CD4-positive, alpha-beta T cell treated with Interleukin-2 at 100 ng/mL for 4 hours (primary cell): ENCODE measurements around the gene GOLGA1.
"Not testable (repeated sequence)": the region's sequence is repeated elsewhere in the genome, so short reads cannot be mapped to it uniquely, and the experiment has no call there.

Experiments used
- DNase-seq: peaks from one replicate; pipeline ENCODE4 v3.0.0-alpha.2; 2020; ENCODE audit warnings: low spot score

Gene GOLGA1

DNA sequence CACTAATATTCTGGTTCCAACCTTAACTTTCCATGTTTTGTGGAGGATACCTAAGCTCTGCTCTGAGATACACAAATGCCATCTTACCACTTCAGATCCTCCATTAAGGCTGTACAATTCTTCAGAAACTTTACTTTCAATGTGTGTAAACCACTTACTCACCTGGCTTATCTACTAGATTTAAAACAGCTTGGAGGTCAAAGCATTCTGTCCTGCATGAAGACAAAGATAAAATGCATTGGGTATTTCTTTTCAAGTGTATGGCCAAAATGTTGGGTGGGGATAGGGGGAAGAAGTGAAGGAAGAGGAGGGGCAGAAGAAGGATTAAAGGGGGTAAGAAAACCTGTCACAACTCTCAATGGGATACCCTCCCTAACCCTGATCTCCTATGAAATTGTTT is 939 bp downstream of the GOLGA1 start:
- DNase-seq: no peak

DNA sequence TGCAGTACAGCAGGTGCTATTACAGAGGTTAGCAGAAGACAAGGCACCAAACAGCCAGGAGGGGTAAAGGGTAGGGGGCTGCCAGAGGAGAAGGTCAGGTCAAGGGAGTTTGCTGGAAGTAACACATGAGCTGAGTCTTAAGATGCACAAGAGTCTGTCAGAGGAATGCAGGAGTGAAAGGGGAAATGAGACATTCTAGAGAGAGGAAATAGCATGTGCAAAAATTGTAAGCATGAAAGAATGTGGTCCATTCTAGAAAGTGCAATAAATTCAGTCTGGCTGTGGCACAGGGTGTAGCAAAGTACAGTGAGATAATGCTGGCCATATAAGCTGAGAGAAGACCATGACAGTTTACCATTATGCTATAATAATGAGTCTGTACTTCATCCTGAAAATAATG is 6.6 kb downstream of the GOLGA1 start:
- DNase-seq: no peak

DNA sequence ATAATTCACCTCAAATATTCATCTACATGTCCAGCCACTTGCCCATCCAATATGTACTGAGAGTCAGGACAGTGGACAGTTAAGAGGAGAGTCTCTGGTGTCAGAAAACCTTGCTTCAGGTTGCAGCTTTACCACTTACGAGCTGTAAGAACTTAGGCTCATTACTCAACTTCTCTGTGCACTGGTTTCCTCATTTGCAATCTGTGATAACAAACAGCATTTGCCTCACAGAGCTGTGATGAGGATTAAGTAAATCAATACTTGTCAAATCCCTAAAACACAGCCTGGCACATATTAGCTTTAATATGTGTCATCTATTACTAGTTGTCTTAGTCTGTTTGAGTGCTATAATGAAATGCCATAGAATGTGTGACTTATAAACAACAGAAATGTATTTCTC is 8.6 kb downstream of the GOLGA1 start:
- no peak for DNase-seq

DNA sequence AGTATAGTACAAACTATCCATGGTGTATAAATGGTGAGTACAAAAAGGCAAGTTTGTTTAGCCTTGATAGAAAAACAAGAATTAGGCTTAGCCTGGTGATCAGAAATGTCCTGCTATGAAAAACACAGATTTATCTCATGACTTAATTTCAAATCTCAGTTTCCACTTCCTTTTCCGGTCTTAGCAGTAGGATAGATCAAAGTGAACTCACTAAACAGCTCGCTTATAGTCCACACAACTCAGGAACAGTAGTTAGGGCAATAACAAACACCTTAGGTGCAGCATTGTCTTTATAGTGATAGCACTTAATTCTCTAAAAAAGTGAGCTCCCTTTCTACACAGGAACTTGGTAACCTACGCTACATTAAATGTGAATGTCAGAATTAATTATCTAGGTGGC is 11.4 kb downstream of the GOLGA1 start:
- no peak for DNase-seq

DNA sequence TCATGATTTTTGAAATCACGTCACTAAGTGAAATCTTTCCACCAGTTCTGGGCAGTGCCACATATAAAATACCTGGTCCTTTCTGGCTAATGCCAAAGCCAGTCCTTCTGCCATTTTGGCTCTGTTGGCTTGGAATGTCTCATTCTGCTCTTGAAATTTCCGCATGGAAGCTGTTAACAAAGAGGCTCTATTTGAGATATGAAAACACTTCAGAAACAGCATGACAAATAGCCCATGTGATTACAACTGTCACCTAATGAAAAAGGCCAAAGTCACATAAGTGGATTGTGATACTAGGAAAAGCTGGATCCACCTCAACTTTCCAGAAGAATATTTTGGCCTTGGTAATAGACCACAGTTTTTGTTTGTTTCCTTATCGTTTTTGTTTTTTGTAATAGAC is 12.8 kb downstream of the GOLGA1 start:
- no peak for DNase-seq

DNA sequence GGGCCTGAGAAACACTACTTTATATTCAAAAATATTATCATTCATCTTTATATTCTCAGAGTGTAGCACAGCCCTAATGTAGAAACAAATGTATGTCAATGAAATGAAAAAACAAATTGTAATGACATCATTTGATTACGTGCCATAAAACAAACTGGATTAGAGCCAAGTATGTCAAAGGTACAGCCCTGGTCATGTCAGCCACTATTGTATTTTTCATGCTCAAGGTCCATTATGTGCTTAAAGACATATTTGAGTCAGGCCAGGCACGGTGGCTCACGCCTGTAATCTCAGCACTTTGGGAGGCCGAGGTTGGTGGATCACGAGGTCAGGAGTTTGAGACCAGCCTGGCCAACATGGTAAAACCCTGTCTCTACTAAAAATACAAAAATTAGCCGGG is 20.5 kb downstream of the GOLGA1 start:
- not testable (repeated sequence) for DNase-seq

DNA sequence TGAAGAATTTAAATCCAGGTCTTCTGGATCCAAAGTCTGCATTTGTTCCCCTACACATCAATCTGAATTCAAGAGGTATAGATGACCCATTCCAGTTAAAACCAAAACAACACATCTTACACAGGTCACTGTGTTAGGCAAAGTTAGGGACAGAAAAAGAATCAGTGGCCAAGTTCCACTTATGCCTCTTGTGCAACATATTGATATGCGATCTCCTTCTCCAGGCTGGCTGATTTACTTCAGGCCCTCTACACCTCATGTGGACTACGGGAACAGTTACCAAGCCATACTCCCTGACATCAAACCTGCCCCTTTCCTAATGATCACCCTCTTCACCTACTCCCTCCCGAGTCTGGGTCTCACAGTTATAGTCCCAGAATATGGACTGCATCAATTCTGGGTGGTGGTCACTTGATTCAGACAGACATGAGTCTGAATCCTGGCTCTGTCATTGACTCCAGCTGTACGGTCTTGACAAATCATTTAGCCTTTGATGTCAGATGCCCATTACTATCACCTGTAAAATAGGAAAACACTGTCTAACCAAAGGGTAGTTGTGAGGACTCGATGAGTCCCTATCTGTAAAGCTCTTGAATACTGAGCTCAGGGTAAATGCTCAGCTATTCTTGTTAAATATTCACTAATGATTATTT is 26.0 kb downstream of the GOLGA1 start:
- DNase-seq: no peak

DNA sequence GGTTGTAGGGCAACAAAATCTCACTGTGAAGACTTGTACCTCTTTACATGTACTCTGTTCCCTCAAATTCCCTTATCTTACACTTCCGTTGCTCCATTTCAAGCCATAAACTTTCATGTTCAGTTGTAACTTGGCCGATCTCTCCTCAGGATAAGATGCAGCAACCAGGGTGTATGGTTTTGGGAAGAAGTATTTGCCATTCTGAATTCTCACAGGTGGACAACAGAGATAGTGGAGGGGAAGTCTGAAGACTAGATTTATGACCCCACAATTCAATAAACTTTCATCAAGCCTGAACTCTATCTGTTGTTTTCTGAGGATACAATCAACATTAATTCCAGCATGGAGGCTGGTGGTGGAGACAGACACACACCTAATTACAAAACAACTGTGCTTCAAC is 27.5 kb downstream of the GOLGA1 start:
- no peak for DNase-seq

DNA sequence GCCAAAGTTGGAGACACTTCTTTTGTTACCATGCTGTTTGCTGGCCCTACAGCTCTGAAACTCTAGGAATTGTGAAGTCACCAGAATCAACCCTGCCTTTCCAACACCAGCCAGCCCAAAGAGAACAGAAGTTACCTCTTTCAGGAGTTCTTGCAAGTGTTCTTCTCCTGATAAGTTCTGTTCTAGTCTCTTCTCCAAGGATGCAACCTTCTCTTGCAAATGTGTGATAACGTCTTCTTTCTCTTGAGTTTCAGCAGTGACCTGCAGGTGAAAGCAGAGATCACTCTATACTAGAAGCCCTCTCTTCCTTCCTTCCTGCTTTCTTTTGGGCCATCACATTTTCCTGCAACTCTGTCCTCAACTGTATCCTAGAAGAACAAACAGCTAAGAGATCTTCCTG is 29.1 kb downstream of the GOLGA1 start:
- DNase-seq: no peak

DNA sequence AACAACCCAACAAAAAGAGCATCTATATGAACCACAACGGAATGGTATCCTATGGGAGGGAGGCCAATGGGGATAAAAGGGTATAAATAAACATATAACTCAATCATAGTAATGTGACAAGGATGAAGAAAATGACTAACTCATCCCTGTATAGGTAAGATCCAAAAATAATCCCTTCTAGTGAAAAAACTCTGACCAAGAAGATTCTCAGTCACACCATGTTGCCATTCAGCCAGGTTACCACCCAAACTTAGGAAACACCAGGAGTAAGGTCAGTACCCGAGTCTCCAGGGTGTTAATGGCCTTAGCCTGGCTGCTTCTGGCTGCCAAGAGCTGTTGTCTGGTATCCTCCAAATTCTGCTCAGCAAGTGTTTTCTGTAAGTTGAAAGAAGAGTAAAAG is 32.8 kb downstream of the GOLGA1 start:
- no peak for DNase-seq

DNA sequence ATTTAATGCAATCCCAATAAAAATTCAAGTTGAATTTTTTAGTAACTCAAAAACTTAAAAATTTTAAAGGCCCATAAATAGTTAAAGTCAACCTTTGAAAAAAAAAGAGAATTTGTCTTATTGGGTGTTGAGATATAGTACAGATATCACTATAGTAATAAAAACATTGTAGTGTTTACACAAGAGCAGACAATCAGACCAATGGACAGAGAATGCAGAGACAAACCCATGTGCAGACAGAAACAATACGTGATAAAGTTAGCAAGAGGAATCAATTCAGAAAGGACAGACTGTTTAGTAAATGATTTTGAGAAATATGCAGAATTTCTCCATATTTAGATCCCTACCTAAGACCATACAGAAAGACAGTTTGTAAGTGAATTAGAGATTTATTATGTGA is 33.9 kb downstream of the GOLGA1 start:
- DNase-seq: no peak

DNA sequence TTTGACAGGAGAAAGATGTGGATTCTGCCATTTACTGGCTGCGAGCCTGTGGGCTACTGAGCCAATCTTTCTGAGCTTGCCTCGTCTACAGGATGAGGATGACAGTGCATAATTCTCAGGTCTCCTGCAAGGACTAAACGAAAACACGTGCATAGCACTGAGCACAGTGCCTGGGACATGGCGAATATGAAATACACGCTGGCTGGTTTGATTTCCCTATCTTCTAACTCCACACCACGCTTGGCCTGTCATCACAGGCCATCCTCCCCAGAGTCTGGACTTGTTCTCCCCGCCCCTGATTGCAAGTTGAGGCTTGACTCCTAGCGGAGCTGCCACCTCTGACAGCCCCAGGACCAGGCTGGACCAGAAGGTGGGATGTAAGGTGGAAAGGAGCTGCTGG is 41.0 kb downstream of the GOLGA1 start:
- no peak for DNase-seq

DNA sequence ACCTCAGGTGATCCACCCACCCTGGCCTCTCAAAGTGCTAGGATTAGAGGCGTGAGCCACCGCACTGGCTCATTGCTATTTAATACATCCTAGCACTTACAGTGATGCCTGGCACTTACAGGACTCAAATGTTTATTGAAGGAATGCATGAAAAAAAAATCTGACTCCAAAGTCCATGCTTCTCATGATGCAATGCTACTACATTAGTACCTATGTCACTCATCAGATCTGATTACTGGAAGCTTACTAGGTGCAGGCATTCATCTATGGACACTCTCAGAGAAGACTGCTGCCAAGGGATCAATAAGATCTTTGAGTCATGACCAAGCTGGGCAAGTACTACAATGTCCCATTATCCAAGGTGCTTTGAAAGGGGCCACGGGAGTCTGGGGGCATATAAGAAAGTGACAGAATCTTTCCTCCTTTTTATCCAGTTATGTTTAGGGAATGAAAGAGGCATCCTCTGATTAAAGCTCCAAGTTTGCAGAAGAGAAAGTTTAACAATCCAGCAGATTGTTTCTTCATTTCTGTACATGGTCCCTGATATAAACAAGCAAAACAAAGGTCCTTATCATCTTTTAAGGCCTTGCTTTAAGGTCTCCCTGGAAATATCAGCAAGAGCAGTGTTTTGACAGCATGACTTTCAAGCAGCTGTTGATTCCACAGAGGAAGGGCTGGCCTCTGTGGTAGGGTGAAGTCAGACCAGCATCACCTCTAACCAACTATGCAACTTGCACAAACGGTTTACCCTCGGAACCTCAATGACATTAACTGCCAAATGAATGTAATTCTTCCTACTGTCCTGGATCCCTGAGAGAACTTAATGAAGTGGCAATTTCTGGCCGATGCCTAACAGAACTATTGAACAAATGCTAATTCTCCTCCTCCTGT is 43.1 kb downstream of the GOLGA1 start:
- DNase-seq: no peak

DNA sequence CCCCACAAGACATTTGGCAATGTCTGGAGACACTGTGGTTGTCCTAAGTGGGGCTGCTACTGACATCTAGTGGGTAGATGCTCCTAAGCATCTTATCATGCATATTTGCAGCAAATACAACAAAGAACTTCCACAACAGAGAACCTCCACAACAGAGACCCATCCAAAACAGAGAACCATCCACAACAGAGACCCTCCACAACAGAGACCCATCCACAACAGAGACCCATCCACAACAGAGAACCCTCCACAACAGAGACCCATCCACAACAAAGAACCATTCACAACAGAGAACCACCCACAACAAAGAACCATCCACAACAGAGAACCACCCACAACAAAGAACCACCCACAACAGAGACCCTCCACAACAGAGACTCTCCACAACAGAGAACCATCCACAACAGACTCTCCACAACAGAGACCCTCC is 46.1 kb downstream of the GOLGA1 start:
- peak; percentile 61 for DNase-seq

DNA sequence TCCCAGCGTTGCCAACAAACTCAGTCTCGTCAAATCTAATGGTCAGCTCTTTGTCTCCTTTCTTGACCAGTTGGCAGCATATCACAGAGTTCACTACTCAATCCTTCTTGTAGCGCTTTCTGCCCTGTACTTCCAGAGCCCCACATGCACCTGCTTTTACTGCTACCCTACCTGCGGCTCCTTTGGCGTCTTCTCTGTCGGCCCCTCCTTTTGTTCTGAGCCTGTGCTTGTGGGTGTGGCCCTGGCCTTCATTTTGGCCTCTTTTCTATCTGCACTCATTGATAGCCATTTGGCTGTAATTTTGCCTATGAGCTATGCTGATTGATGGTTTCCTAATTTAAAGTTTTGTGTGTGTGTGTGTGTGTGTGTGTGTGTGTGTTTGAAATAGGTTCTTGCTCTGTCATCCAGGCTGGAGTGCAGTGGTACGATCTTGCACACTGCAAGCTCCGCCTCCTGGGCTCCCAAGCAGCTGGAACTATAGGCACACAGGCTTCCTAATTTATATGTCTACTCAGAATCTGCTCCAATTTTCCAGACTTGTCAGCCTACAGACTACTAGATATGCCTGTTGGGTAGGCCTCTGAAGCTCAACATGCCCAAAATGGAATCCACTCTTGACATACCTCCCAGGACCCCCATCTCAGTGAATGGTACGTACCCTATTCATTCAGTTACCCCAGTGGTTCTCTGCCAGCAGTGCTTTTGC is 46.7 kb downstream of the GOLGA1 start:
- DNase-seq: no peak

DNA sequence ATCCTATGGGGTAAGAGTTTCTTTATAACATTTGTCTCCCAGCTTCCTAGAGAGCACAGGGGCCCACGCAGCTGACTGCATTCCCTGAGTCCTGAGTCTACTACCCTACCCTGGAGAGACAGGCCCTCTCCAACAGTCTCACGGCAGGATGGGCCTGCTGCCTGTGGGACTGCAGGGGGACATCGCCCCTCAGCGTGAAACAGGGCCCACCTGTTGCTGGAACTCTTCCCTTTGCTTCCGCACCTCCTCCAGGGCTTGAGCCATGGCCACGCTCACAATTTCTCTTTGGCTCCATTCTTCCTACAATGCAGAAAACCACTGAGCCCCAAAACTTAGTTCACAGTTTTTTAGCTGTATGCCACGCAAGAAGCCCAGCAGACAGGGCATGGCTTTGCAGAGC is 50.7 kb downstream of the GOLGA1 start:
- no peak for DNase-seq

DNA sequence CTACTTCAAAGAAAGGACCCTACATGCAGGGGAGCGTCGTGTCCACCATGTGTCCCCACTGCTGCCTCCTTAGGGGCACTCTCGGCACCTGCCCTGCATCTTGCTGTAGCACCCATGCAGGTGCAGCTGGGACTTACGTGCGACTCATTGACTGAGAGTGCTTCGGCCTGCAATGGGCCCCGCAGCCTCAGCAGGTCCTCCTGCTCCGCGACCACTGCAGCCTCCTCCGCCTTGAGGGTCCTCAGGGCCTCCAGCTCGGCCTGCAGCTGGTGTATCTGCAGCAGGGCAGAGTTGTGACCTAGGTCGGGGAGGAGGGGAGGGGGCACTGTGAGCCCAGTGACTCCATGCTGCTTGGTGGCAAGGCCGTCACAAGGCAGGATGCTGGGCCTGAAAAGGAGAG is 51.9 kb downstream of the GOLGA1 start:
- no peak for DNase-seq

DNA sequence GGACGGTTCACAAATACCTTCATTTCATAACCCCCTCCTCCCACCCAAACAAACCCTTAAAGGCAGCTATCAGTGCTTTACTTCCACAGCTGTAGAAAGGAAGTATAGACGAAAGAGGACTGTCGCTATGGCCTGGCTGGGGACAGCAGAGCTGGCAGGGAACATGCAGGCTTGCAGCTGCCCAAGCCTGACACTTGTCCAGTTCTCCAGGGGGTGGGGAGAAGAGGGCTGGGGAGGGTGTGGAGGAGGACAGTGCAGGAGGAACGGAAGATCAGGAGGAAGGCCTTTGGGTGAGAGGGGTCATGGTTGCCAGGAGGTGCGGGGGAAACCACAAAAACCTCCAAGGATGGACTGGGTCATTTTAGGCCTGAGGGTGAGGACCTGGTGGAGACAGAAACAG is 53.1 kb downstream of the GOLGA1 start:
- no peak for DNase-seq

DNA sequence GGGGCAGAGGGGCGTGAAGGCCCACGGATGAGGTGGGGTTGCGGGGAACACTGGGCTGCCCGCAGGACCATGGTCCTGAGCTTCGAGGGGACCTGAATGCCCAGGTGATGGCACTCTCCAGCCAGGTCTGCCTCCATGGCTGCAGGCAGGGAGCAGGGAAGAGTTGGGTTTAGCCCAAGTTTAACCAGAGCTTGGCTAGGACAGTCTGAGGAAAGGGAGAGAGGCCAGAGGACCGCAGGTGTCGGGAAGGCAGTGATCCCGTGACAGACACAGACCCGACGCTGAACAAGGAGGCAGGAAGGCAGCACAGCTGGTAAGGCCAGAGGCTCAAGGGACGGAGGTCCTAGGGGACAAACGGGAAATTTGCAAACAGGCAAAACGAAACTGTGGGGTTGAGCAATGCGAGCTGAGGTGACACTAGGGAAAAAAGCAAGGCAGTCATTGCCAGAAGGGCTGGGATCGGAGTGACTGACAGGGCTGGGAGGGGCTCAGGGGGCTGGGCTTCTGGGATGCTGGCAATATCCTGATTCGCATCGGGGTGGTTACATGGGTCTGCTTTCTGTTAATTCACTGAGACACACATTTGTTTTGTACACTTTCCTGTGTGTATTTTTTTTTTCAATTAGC is 53.9 kb downstream of the GOLGA1 start:
- no peak for DNase-seq

DNA sequence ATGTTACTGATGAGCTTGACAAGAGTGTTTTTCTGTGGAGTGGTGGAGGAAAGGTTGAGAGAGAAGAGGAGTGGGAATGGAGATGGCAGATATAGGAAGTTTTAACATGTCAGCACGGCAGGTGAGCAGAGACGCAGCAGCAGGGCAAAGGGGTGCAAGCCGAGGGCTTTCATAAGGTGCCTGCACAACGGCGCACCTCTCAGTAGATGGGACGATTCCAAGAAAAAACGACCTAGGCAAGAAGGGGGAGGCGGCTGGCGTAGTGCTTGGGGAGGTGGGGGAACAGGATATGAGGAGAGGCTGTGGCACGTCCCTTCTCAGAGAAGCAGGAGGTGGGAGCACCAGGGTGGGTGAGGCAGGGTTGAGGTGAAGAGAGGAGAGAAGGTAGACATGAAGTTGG is 54.4 kb downstream of the GOLGA1 start:
- no peak for DNase-seq

DNA sequence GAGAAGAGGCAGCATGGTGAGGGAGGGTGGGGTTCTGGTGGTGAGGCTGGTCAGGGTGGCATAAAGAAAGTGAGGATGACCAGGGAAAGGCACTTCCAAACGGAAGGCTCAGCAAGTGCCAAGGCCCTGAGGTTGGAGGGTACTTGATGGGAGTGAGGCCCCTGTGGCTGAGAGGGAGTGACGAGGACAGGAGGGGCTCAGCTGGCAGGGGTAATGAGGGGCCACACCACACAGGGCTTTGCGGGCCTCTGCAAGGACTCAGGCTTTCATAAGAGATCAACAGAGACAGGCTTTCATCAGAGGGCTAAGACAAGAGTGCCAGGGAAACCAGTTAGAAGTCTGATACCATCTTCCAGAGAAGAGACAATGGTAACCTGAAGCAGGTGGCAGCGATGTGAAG is 55.3 kb downstream of the GOLGA1 start:
- no peak for DNase-seq

DNA sequence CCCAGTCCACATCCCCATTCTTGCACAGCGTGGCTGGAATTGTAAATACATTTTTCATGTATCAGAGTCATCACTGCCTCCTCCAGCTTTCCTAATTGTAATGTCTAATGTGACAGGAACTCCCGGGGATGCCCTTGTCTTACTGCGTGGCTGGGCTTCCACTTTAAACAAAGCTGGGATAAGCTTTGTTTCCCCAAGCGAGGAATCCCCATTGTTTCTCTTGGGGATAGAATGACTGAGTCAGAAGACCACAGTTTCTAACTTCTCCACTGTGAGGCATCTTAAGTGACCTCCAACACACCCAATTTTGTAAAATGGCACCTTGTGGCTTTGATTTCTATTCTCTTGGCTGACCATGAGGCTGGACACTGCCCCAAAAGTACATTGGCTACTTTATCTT is 56.5 kb downstream of the GOLGA1 start:
- DNase-seq: no peak

DNA sequence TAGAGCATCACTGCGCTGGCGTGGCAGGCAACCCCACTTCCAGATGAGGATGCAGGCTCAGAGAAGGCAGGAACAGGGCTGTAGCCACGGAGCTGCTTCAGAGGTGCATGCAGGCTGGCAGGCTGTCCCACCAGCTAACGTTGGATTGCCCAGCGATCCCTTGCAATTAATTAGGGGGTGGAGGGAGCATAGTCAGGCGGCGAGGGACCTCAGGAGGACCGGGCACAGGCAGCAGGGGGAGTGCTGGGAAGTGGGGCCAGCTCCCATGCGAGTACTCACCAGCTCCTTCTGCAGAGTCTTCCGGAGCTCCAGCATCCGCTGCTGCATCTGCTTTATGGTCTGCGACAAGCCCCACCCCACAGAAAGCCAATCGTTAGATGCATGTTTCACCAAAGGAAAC is 58.7 kb downstream of the GOLGA1 start:
- no peak for DNase-seq
